NCI-H1417 treated with DMSO at 0.1 percent for 48 hours (cell line): Measurements from ENCODE around the gene ZNF664.

Source experiments
- DNase-seq: peaks from one replicate; lab custom pipeline; 2025; lab: John Stamatoyannopoulos, UW

The ZNF664 gene

GRCh38 chr12:123972457-123973401 is at the start of gene ZNF664, which contains the start of gene CCDC92:
TSS of gene ZNF664 (plus strand) at chr12:123973215. CDS start at chr12:124012145, 38,930 bp downstream.
TSS of gene CCDC92 (minus strand) at chr12:123972831. CDS start at chr12:123944305, 28,526 bp downstream.
- peak; percentile 85 for DNase-seq

GRCh38 chr12:123923927-123924326 is 49.1 kb upstream of the ZNF664 start:
- DNase-seq = no peak

DNA sequence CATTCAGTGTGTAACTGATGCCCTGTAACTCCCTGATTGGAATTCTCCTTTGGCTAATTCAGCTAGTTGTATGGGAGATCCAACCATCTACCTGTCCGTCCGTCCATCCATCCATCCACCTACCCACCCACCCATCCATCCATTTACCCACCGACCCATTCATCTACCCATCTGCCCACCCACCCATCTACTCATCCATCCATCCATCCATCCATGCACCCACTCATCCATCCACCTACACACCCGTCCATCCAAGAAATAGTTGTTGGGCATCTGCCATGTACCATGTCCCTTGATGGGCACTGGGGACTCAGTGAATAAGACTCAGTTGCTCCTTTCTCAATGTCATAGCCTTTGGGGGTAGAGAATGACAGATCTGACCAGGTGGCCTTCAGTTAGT is 48.5 kb upstream of the ZNF664 start:
- DNase-seq = no peak

DNA sequence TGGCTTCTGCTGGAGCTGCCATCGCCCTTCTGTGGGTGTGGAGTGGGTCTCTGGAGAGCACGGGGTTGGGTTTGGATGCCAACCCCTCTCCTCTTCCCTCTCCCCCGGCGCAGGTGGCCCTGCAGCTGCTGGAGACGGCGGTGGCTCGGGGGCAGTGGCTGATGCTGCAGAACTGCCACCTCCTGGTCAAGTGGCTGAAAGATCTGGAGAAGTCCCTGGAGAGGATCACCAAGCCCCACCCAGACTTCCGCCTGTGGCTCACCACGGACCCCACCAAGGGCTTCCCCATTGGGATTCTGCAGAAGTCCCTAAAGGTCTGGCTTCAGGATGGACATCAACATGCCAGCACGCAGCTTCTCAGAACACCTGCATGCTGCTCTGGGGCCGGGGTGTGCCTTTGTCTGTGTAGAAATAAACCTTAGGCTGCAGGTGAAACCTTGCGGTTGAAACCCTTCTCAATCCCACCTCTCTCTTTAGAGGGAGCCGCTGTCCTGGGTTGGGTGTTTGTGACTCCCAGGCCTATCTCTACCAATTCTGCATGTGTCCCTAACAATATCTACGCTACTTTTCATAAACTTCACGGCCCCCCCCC is 44.6 kb upstream of the ZNF664 start:
- no peak for DNase-seq

DNA sequence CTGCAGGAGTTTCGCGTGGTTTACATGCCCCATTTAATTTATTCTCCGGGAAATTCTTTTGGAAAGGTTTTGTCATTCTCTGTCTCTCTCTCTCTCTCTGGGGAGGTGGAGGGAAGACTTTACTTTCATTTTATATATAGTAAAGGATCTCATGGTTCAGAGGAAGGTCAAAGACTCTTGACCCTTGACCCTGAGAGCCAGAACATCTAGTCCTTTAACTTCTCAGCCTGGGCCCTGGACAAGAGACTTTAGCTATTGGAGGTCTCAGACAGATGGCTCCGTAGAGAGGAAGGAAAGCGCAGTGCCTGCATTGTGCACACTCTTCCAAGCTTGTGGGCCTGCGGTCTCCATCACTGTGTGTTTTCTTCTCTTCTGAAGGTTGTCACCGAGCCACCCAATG is 44.1 kb upstream of the ZNF664 start:
- DNase-seq = no peak

DNA sequence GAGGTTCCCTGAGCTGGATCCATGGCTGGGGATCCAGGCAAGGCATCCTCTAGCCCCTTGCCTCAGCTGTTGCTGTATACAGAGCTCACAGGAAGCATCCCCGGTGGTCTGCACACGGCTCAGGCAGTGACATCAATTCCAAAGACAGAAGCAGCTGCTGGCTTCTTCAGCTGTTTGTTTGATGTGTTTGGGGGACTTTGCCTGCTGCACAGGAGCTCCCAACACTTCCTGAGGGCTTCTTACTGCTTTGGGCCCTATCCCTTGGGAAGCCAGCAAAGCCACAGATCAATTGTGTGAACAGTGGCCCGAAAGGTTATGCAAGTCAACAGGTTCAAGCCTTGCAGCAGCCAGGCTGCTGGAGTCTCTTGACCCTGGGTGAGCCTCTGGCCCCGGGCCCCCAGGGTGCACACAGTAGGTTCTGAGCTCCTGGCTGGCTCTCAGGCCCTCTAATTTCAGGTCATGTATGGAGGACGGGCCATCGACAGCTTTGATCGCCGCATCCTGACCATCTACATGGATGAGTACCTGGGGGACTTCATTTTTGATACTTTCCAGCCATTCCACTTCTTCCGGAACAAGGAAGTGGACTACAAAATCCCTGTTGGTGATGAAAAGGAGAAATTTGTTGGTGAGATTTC is 43.0 kb upstream of the ZNF664 start:
- DNase-seq = no peak

DNA sequence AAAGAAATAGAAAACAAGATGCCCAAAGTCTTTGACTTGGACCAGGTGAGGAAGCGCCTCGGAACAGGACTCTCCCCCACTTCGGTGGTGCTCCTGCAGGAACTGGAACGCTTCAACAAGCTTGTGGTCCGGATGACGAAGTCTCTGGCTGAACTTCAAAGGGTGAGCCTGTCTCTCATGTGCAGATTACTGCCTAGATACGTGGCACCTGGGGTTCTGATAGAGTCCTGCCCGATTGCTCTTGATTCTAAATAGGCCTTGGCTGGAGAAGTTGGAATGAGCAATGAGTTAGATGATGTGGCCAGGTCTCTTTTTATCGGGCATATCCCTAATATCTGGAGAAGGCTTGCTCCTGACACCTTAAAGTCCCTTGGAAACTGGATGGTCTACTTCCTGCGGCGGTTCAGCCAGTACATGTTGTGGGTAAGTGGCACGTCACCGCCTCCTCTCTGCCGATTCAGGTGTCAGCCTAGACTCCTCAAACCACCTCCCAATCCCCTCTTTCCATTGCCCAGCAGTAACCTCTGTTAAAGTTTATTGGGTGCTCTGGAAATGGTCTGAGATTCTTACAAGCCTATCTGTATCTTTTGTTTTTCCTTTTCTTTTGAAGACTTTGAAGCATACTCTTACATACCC is 41.2 kb upstream of the ZNF664 start:
- no peak for DNase-seq

DNA sequence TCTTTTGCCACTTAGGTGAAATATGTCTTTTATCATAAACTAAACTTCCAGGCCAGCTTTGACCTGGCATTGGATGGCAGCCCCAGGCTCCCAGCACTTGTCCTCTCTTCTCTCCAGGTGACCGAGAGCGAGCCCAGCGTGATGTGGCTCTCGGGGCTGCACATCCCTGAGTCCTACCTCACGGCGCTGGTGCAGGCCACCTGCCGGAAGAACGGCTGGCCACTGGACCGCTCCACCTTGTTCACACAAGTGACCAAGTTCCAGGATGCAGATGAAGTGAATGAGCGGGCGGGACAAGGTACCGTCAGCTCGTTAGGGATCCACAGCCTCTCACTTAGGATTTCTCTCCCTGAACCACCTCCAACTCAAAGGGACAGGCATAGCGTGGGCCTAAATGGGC is 39.8 kb upstream of the ZNF664 start:
- no peak for DNase-seq

DNA sequence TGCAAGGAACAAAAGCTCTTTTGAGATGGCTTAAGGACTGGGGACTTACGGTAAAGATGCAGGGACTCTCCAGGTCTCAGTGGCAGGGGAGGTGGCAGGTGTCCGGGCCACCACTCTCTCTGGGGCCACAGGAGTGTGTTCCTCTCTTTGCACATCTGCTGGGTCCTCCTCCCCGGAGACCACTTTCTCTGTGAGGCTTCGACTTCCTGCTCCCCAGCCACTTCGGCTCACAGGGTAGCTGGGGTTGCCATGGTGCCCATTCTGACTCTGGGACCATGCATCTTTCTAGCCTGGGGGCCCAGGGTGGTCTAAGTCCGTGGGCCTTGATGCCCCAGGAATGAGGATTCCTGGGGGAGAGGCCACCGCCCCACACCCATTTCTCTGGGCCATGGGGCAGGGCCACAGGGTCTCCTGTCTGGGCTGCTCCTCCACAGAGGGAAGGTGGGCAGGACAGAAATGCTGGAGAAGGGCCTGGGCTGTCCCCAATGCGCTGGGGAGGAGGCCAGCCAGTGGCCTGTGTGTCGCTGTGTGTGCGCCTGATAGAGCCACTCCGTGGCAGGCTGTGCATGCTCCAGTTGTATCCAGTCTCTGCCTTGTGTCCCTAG is 38.9 kb upstream of the ZNF664 start:
- DNase-seq = no peak

- no peak for DNase-seq
Observed at GRCh38 chr12:123934829-123935228, 38.2 kb upstream of the ZNF664 start.

DNA sequence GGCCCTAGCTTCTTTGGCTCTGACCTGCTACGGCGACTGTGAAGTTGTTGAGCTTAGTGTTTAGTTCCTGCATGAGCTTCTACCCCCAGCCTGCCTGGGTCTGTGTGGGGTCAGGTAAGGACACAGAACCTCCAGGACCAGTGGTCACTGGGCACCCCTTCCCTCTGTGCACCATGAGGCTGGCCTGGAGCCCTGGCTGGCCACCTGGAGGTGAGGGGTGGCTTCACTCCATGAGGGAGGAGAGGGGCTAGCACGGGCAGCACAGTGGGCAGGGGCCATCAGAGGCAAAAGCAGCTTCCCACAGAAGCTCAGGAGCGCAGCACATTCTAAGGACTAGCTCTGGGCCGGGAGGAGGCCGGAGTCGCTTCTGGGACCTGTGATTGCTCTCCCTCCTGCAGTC is 37.1 kb upstream of the ZNF664 start:
- DNase-seq = no peak

GRCh38 chr12:123936471-123936870 is 36.5 kb upstream of the ZNF664 start:
- no peak for DNase-seq

DNA sequence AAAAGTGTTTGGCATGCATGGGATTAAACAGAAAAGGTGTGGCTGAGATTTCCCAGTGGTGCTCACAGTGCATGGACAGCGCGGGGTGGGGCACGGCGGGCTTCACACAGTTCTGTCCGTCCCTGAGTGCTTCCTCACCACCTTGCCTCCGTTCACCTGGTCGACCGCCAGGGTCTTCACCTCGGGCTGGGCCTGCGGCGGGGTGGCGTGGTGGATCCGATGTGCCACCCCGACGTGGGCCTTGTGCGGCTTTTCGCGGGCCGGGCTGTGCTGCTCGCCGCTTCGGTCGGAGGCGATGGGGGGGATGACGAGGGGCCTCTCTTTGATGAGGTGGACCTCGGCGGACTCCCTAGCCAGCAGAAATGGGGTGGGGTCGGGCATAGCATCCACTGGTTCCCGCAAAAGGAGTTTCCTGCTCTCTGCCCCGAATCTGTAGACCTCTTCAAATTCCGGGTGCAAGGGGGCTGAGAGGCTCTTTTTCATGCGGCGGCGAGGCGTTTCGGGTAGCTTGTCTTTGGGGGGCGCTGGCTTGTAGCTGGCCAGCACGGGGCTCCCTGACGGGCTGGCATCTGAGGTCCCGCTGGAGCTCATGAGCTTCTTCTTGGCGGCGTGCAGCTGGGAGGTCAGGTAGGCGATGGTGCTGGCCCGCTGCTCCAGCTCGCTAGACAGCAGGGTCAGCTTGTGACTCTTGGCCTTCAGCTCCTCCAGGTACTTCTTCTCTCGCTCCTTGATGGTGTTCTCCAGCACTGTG is 35.9 kb upstream of the ZNF664 start:
- DNase-seq = no peak

GRCh38 chr12:123937707-123938591 is 35.1 kb upstream of the ZNF664 start:
- DNase-seq = no peak

GRCh38 chr12:123938679-123939480 is 34.1 kb upstream of the ZNF664 start:
- DNase-seq = no peak

- no peak for DNase-seq
Observed at GRCh38 chr12:123939716-123940626, 33.0 kb upstream of the ZNF664 start.

DNA sequence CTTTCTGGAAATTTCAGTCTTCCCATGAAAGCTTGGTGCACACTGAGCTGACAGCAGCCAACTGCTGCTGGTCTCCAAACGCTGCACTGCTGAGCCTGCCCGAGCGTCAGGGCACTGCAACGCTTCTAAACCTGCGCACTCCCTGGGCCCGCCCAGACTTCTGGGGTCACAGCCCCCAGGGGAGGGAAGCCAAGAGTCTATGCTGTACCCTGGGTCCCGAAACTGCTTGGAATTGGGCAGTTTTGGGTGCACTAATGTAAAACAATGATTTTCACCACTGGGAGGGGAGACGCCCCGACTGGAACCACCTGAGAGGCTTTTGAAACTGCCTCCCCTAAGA is 32.4 kb upstream of the ZNF664 start:
- DNase-seq = no peak

DNA sequence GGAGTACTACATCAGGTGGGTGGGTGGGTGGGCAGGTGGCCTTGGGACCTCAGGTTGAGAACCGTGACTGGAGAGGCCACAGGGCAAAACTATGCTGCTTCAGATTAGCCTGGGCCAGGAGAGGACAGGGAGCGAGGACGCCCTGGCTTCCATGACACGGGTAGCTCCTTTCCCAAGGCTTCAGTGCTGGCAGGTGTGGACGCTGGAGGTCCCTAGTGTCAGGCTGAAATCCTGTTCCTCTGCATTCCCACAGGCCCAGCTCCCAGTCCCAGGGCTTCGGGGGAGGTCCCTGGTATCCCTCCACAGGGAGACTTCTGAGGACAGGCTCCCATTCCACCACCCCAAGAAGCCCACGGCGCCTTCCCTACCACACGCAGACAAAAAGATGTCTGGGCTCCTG is 32.0 kb upstream of the ZNF664 start:
- no peak for DNase-seq
